ENCODE measurements around the gene NOXA1. TPM values are rescaled to one million over a fixed set of nuclear protein-coding genes. Genes with fewer than 3 reads are reported as not detected.

Gene NOXA1
- total RNA-seq, 1 donor from 2014 or later = 0.50 TPM

- Mint-ChIP-seq H3K4me1 (ENCODE audit: low read depth, unreplicated experiment) (no peaks in the 10 kb centered on the region), H3K4me3 (ENCODE audit: unreplicated experiment) (no peak overlapping the region), H3K36me3 (ENCODE audit: low read depth, unreplicated experiment) (peaks cover 4% of the 10 kb centered on the region), H3K27me3 (ENCODE audit: low read depth, unreplicated experiment) (no peaks in the 10 kb centered on the region), H3K9me3 (ENCODE audit: unreplicated experiment) (no peaks in the 10 kb centered on the region), H3K27ac (ENCODE audit: unreplicated experiment) (no peak overlapping the region)
- Histone ChIP-seq H3K79me2 (ENCODE audit: insufficient read depth, low read length) (no peaks in the 10 kb centered on the region), H3K27ac (ENCODE audit: low read depth, low read length) (no peak overlapping the region), H3K9ac (ENCODE audit: low read length) (no peak overlapping the region), H3K9me3 (ENCODE audit: insufficient read depth, low read depth, low read length) (no peaks in the 10 kb centered on the region), H3K4me1 (ENCODE audit: insufficient read depth, low read length) (no peaks in the 10 kb centered on the region), H3K27me3 (ENCODE audit: insufficient read depth, low read length) (no peaks in the 10 kb centered on the region), H3K4me3 (ENCODE audit: insufficient read depth, low read depth, low read length) (no peak overlapping the region), H3K36me3 (ENCODE audit: insufficient read depth, low read length) (no peaks in the 10 kb centered on the region), H3K4me2 (ENCODE audit: low read length) (no peak overlapping the region), H4K20me1 (ENCODE audit: insufficient read depth, low read length) (no peaks in the 10 kb centered on the region), H2AFZ (ENCODE audit: low read depth, low read length) (no peak overlapping the region)
- FAIRE-seq = no peak
- DNase-seq (ENCODE audit: low read depth) = no peak
- TF ChIP-seq, protein P1, sequence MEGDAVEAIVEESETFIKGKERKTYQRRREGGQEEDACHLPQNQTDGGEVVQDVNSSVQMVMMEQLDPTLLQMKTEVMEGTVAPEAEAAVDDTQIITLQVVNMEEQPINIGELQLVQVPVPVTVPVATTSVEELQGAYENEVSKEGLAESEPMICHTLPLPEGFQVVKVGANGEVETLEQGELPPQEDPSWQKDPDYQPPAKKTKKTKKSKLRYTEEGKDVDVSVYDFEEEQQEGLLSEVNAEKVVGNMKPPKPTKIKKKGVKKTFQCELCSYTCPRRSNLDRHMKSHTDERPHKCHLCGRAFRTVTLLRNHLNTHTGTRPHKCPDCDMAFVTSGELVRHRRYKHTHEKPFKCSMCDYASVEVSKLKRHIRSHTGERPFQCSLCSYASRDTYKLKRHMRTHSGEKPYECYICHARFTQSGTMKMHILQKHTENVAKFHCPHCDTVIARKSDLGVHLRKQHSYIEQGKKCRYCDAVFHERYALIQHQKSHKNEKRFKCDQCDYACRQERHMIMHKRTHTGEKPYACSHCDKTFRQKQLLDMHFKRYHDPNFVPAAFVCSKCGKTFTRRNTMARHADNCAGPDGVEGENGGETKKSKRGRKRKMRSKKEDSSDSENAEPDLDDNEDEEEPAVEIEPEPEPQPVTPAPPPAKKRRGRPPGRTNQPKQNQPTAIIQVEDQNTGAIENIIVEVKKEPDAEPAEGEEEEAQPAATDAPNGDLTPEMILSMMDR (IDR thresholded peaks at IDR 0.05; ENCODE audit: insufficient read depth, low read depth, low read length) = no peak
Observed at GRCh38 chr9:137390553-137391410, 32.4 kb upstream of the NOXA1 start.

GRCh38 chr9:137391411-137391754 is 31.8 kb upstream of the NOXA1 start:
- Mint-ChIP-seq H3K27me3 (ENCODE audit: low read depth, unreplicated experiment) (no peaks in the 10 kb centered on the region), H3K4me3 (ENCODE audit: unreplicated experiment) (no peak overlapping the region), H3K36me3 (ENCODE audit: low read depth, unreplicated experiment) (peaks cover 4% of the 10 kb centered on the region), H3K9me3 (ENCODE audit: unreplicated experiment) (no peaks in the 10 kb centered on the region), H3K27ac (ENCODE audit: unreplicated experiment) (no peak overlapping the region), H3K4me1 (ENCODE audit: low read depth, unreplicated experiment) (no peaks in the 10 kb centered on the region)
- H3K79me2 ChIP-seq (ENCODE audit: insufficient read depth, low read length) = no peaks in the 10 kb centered on the region
- no peaks in the 10 kb centered on the region for H4K20me1 ChIP-seq (ENCODE audit: insufficient read depth, low read length)
- H3K4me3 ChIP-seq (ENCODE audit: insufficient read depth, low read depth, low read length) = no peak overlapping the region
- no peak overlapping the region for H2AFZ ChIP-seq (ENCODE audit: low read depth, low read length)
- H3K27me3 ChIP-seq (ENCODE audit: insufficient read depth, low read length) = no peaks in the 10 kb centered on the region
- H3K9ac ChIP-seq (ENCODE audit: low read length) = no peak overlapping the region
- TF ChIP-seq, protein P1 (IDR thresholded peaks at IDR 0.05; ENCODE audit: insufficient read depth, low read depth, low read length) = no peak
- no peak for TF ChIP-seq EZH2 (IDR thresholded peaks at IDR 0.05; ENCODE audit: insufficient read depth, low read length)
- DNase-seq (ENCODE audit: low read depth) (no peak), FAIRE-seq (no peak)
- H3K9me3 ChIP-seq (ENCODE audit: insufficient read depth, low read depth, low read length) = no peaks in the 10 kb centered on the region
- no peaks in the 10 kb centered on the region for H3K36me3 ChIP-seq (ENCODE audit: insufficient read depth, low read length)
- peaks cover 2% of the 10 kb centered on the region for H3K4me1 ChIP-seq (ENCODE audit: insufficient read depth, low read length)
- H3K27ac ChIP-seq (ENCODE audit: low read depth, low read length) = no peak overlapping the region
- no peak overlapping the region for H3K4me2 ChIP-seq (ENCODE audit: low read length)
